Activated CD4-positive, CD25-positive, alpha-beta regulatory T cell (primary cell): ENCODE measurements around the gene WHRN.

Experiments used
- DNase-seq, 4 experiments: peaks; one replicate each; lab custom pipeline; 2025; lab: John Stamatoyannopoulos, UW

The WHRN gene

DNA sequence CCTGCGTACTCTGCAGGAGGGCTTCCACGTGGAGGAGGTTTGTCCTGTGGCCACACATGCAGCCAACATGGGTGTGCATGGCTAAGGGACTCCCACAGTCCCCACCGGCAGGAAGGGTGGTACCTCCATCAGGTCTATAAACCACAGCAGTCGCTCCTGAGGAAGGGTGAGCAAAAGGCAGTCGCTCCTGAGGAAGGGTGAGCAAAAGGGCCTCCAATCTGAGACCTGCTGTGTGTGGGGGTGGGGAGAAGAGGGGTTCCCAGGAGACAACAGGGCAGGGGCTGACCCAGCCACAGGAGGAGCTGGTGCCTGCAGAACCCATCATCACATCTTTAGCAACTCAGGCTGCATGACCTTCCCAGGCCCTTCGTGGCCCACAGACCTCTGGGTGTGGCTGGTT is 87.2 kb downstream of the WHRN start:
- no peak for DNase-seq

GRCh38 chr9:114417511-114417910 is 87.8 kb downstream of the WHRN start:
- no peak for DNase-seq

- DNase-seq: no peak
Measured at GRCh38 chr9:114416906-114417305, 88.4 kb downstream of the WHRN start.

- DNase-seq: no peak
Measured at GRCh38 chr9:114416290-114416689, 89.0 kb downstream of the WHRN start.

- DNase-seq: no peak
Measured at GRCh38 chr9:114414346-114414745, 90.9 kb downstream of the WHRN start.

DNA sequence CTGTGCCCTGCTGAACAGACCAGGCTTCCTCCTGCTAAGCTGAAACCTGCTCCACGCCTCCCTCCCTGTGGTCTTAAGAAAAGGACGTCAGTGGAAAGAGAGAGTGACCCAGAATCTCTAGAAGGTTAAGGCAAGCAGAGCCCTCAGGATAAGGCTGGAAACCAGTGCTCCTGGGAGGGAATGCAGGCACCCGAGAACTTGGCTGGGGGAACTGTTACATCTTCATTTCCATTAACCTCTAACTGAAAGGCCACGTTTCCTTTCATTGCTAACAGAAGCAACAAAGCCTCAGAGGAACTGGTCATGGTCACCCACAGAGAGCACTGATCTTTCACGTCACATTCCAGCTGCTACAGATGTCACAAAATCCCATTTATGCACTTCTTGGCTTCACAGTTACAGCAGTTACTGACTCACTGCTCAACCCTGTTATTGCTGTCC is 91.4 kb downstream of the WHRN start:
- DNase-seq: no peak

DNA sequence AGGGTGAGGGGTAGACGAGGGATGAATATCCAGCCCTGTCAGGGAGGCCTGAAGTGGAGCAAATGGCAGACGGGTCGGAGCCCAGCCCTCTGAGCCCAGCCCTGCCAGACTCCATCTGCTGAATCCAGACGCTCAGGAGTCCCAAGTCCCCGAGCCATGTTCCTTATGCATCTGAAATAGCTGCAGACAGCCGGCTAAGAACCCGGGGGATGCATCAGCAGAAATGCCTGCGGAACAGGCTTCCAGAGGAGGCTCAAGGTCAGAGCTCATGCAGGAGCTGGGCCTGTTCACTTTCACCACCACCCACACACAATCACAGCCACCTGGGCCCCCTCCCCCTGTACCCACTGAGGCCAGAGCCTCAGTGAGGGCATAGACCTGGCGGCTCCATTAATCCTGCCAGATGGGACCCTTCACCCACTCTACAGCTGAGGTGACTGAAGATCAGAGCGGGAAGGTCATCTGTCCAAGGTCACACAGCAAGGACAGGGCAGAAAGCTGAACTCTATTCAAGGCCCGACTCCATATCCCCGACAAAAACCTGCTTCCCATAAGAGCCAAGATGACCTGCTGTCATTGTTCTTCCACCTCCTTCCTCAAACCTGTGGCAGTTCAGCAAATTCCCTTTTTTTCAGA is 93.1 kb downstream of the WHRN start:
- DNase-seq: no peak

GRCh38 chr9:114411452-114411851 is 93.8 kb downstream of the WHRN start:
- DNase-seq: no peak

DNA sequence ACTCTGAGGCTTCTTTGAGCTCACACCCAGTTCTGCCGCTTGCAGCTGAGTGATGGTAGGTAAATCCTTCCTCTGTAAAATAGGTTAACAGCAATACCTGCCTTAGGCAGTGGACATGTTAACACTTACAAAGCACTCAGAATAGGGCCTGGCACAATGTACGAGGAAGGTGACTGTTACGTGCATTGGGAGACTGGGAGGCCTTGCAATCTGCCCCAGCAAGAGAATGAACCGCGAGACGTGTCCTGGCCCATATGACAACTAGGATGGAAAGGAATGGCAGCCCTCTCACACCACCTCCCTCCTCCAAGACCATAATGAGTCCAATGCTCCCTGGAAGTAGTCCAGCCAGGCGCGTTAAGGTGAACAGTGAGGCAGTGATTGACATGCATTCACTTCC is 94.4 kb downstream of the WHRN start:
- DNase-seq: no peak

- no peak for DNase-seq
Measured at GRCh38 chr9:114409842-114410241, 95.4 kb downstream of the WHRN start.

DNA sequence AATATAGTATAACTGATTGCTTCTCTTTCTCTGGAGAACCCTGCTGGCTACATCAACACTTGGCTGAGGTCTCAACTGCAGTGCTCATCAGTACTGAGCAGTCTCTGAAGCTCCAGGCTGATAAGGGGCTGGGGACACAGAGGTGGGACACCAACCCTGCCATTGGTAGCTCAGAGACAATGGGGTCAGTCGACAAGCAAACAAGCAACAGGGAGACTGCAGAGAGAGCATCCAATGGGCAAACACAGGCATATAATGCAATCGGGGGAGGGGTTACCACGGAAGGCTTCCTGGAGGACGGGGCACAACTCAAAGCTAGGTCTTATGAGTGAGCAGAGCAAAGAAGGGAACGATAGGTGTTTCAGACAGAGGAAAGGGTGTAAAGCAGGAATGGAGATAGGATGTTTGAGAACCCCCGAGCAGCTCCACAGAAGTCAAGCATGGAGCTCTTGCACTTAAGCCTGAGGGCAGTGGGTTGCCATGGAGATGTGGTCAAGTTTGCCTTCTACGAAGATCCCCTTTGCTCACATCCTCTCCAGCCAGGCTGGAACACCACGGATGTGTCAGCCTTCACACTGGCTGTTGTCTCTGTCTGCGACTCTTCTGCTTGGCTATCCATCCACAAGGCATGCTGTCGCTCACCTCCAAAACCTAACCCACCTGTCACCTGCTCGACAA is 96.0 kb downstream of the WHRN start:
- DNase-seq: no peak

GRCh38 chr9:114408645-114409044 is 96.6 kb downstream of the WHRN start:
- no peak for DNase-seq

- DNase-seq: no peak
Measured at GRCh38 chr9:114407889-114408288, 97.4 kb downstream of the WHRN start.

GRCh38 chr9:114406441-114406840 is 98.8 kb downstream of the WHRN start:
- DNase-seq: no peak

GRCh38 chr9:114405294-114406034 is 99.8 kb downstream of the WHRN start:
- peak; percentile 49 to 63 (median 54) for DNase-seq

GRCh38 chr9:114404531-114404930 is 100.7 kb downstream of the WHRN start:
- no peak for DNase-seq

GRCh38 chr9:114403153-114403756 is 102.0 kb downstream of the WHRN start:
- no peak for DNase-seq

DNA sequence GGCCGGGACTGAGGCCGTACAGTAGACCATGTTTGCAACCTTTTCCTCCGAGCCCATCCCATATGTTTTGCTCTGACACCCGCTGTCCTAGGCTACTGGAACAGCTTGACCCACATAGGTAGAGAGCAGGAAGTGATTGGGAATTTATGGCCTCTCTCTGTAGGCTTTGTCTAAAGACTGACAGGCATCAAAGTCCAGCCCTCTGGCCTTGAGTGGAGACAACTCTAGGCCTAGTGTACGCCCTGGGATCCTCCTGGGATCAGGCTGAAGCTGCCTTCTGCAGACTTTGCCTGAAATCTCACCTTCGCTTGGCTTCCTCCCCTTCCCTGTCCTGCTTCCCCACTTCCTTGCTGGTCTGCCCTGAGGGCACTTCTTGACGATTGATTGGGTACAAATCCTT is 103.9 kb downstream of the WHRN start:
- DNase-seq: no peak

DNA sequence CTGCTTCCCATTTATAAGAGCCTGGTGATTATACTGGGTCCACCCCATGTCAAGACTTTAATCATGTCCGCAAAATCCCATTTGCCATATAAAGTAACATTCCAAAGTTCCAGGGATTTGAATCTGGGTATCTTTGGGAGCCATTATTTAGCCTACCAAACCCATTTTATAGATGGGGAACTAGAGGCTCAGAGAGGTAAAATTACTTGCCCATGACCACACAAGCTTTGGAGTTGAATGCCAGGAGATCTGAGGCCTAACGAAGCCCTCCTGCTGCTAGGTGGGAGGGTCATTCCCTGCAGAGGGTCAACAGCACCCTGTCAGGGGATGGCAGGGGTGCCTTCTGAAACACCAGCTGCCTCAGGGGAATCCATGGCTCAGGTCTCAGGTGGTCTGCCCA is 104.5 kb downstream of the WHRN start:
- no peak for DNase-seq

GRCh38 chr9:114400219-114400618 is 105.1 kb downstream of the WHRN start:
- no peak for DNase-seq

GRCh38 chr9:114399381-114399780 is 105.9 kb downstream of the WHRN start:
- DNase-seq: no peak

DNA sequence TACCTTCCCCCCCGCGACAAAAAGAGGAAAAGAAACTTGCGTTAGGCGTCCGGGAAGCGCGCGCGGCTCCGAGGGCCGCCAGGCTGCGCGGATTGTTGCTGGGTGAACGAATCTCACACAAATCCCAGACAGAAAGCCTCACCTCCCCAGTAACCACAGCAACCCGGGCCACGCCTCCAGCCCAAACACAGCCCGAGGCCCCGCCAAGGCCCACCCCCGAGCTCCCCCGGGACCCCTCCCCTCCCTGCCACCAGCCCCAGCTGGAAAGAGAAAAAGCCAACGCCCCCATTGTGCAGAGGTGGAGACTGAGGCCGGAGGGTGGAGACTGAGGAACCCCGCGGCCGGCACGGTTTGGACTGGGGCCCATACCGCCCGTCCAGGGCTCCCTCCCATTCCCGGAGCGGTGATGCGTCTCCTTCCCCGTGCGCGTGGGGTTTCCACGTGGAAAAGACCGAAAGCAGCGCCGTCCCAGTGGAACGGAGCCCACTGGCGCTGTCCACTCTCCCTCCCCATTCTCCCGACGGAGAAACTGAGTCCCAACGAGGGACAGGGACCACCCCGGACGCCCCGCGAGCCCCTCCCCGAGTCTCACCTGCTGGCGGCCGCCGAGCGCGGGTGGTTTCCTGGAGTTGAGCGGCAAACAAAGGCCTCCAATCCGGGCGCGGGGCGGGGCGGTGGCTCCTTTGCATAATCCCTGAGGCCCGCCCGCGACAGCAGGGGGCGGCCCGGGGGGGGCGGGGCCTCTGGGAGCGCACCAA is 107.2 kb downstream of the WHRN start:
- DNase-seq: peak; percentile 93 to 95 (median 94)
